ENCODE measurements around the gene WNT9A.
A peak's percentile ranks its signal among the peaks of the same experiment; 100 is the strongest.

GRCh38 chr1:227946624-227947385, 927 bp downstream of the WNT9A start:
- TF ChIP-seq CTCF (conservative IDR thresholded peaks at IDR 0.05; ENCODE audit: low read depth, low read length), result peak; percentile 99
- no peak for TF ChIP-seq EZH2 (IDR thresholded peaks at IDR 0.05; ENCODE audit: low read length, unreplicated experiment)

Data from PC-3 (cell line).